Right atrium auricular region (tissue), 2 donors: Measurements from ENCODE around the gene CLSTN1. TPM values are rescaled to one million over a fixed set of nuclear protein-coding genes. Genes with fewer than 3 reads are reported as not detected.

ENCODE experiments used
- DNase-seq: peaks from one replicate; pipeline ENCODE4 v3.0.0-alpha.2; 2019; ENCODE audit warnings: low spot score
- H3K27ac ChIP-seq, 2 donors: fragments of 200-600 bp; sonication (generic); 1 replicate in 1 of 2; 2 replicates in 1 of 2; pipeline ENCODE4 v1.5.1; 2016 to 2019
- H3K27me3 ChIP-seq, 2 donors: fragments of 200-600 bp; sonication (generic); one replicate each; pipeline versions ENCODE4 v1.5.1 to v1.6.0; 2017 to 2019
- H3K36me3 ChIP-seq: fragments of 200-600 bp; sonication (generic); one replicate; pipeline ENCODE4 v1.5.1; 2016
- H3K4me1 ChIP-seq, 2 donors: fragments of 200-600 bp; sonication (generic); one replicate each; pipeline versions ENCODE4 v1.5.1 to v1.6.0; 2017 to 2019
- H3K4me3 ChIP-seq, 2 donors: fragments of 200-600 bp; sonication (generic); 1 replicate in 1 of 2; 2 replicates in 1 of 2; pipeline ENCODE4 v1.5.1; 2017 to 2019; ENCODE audit warnings: mild to moderate bottlenecking in 1 of 2, moderate library complexity in 1 of 2
- H3K9me3 ChIP-seq, 2 donors: fragments of 200-600 bp; sonication (generic); one replicate each; pipeline ENCODE4 v1.5.1; 2019
- CTCF ChIP-seq, 2 donors: fragments of 200-600 bp; sonication (generic); IDR thresholded peaks; one replicate each; pipeline ENCODE4 v1.5.1; 2019; ENCODE audit warnings: antibody characterized with exemption in 2 of 2
- total RNA-seq, 2 donors: library from RNA; depleted of rRNA; stranded (reverse); fragments of >200 nt; gene quantifications; one replicate each; pipeline ENCODE4 v1.1.0, GENCODE V29; 2016

Gene CLSTN1
- total RNA-seq, 2 donors from 2014 or later: 47.5 to 54.0 TPM

GRCh38 chr1:9863371-9863770 is 39.6 kb upstream of the CLSTN1 start:
- Histone ChIP-seq H3K4me1 (peaks cover 0 to 10% of the 10 kb centered on the region in 2 donors), H3K27ac (no peak overlapping the region)
- no peak for DNase-seq

GRCh38 chr1:9861360-9861759 is 37.6 kb upstream of the CLSTN1 start:
- Histone ChIP-seq H3K4me1 (peaks cover 0 to 10% of the 10 kb centered on the region in 2 donors), H3K9me3 (no peaks in the 10 kb centered on the region), H3K27ac (no peak overlapping the region), H3K4me3 (no peak overlapping the region), H3K27me3 (no peaks in the 10 kb centered on the region), H3K36me3 (no peaks in the 10 kb centered on the region)
- DNase-seq: no peak
- TF ChIP-seq CTCF (IDR thresholded peaks at IDR 0.05): no peak

More at GRCh38 chr1:9863371-9863770, 39.6 kb upstream of the CLSTN1 start:
- no peak for TF ChIP-seq CTCF (IDR thresholded peaks at IDR 0.05)
- no peaks in the 10 kb centered on the region for H3K27me3 ChIP-seq
- H3K9me3 ChIP-seq: no peaks in the 10 kb centered on the region
- H3K36me3 ChIP-seq: no peaks in the 10 kb centered on the region
- H3K4me3 ChIP-seq: no peak overlapping the region

- DNase-seq: no peak
- peaks cover 0 to 10% of the 10 kb centered on the region in 2 donors for H3K4me1 ChIP-seq
- no peak for TF ChIP-seq CTCF (IDR thresholded peaks at IDR 0.05)
- H3K36me3 ChIP-seq: no peaks in the 10 kb centered on the region
- no peaks in the 10 kb centered on the region for H3K9me3 ChIP-seq
- no peak overlapping the region for H3K4me3 ChIP-seq
- no peak overlapping the region for H3K27ac ChIP-seq
- H3K27me3 ChIP-seq: no peaks in the 10 kb centered on the region
Measured at GRCh38 chr1:9860887-9861286, 37.1 kb upstream of the CLSTN1 start.

- Histone ChIP-seq H3K36me3 (no peaks in the 10 kb centered on the region), H3K4me3 (no peak overlapping the region), H3K27me3 (no peaks in the 10 kb centered on the region), H3K4me1 (peaks cover 0 to 10% of the 10 kb centered on the region in 2 donors), H3K9me3 (no peaks in the 10 kb centered on the region), H3K27ac (no peak overlapping the region)
- no peak for TF ChIP-seq CTCF (IDR thresholded peaks at IDR 0.05)
- no peak for DNase-seq
Measured at GRCh38 chr1:9859281-9860014, 35.7 kb upstream of the CLSTN1 start.

- Histone ChIP-seq H3K4me3 (no peak overlapping the region), H3K4me1 (peaks cover 0 to 10% of the 10 kb centered on the region in 2 donors), H3K27ac (no peak overlapping the region), H3K27me3 (no peaks in the 10 kb centered on the region), H3K9me3 (no peaks in the 10 kb centered on the region), H3K36me3 (no peaks in the 10 kb centered on the region)
- DNase-seq: no peak
- TF ChIP-seq CTCF (IDR thresholded peaks at IDR 0.05): no peak
Measured at GRCh38 chr1:9858293-9859035, 34.7 kb upstream of the CLSTN1 start.
